Adrenal gland (tissue), 12 donors: ENCODE measurements around the gene PRKCH. TPM values are rescaled to one million over a fixed set of nuclear protein-coding genes. Genes with fewer than 3 reads are reported as not detected.

Source experiments
- DNase-seq, 7 donors: peaks; one replicate each; pipeline ENCODE4 v3.0.0-alpha.2; 2019 to 2020
- H3K27ac ChIP-seq, 5 donors: fragments of 200-600 bp; sonication (generic) in 4 of 5; 1 replicate in 3 of 5; 2 replicates in 2 of 5; pipeline versions ENCODE4 v1.5.1 to v1.8.0; 2016 to 2020; ENCODE audit warnings: mild to moderate bottlenecking in 1 of 5
- H3K27me3 ChIP-seq: fragments of 200-600 bp; 2 replicates; pipeline ENCODE4 v1.8.0; 2021
- H3K36me3 ChIP-seq, 2 donors: fragments of 200-600 bp; replicated peaks in 1 of 2; 1 replicate in 1 of 2; 2 replicates in 1 of 2; pipeline versions ENCODE4 v1.5.1 to v1.8.0; 2018 to 2022
- H3K4me1 ChIP-seq, 2 donors: fragments of 200-600 bp; replicated peaks in 1 of 2; 1 replicate in 1 of 2; 2 replicates in 1 of 2; pipeline versions ENCODE4 v1.5.1 to v1.8.0; 2018 to 2021
- H3K4me3 ChIP-seq, 4 donors: fragments of 200-600 bp; sonication (generic) in 3 of 4; one replicate each; pipeline ENCODE4 v1.5.1; 2016 to 2018
- H3K9me3 ChIP-seq, 3 donors: fragments of 200-600 bp; sonication (generic) in 1 of 3; replicated peaks in 1 of 3; 1 replicate in 2 of 3; 2 replicates in 1 of 3; pipeline versions ENCODE4 v1.5.1 to v1.8.0; 2016 to 2021
- CTCF ChIP-seq, 6 experiments: fragments of 450-650 bp in 4 of 6; fragments of 200-600 bp in 2 of 6; sonication (generic) in 1 of 6; IDR thresholded peaks; 1 replicate in 5 of 6; 2 replicates in 1 of 6; pipeline versions ENCODE4 v1.5.1 to v1.8.0; 2016 to 2021; ENCODE audit warnings: antibody characterized with exemption in 6 of 6, mild to moderate bottlenecking in 2 of 6, moderate library complexity in 1 of 6
- POLR2A ChIP-seq, 2 donors: fragments of 450-650 bp; IDR thresholded peaks; one replicate each; pipeline ENCODE4 v1.6.1; 2017; ENCODE audit warnings: antibody characterized with exemption in 2 of 2, mild to moderate bottlenecking in 2 of 2, moderate library complexity in 1 of 2
- WGBS, 4 donors: extraction: QIAGEN DNeasy Blood & Tissue Kit in 2 of 4; methylation state at CpG; one replicate each; pipeline versions ENCODE4 v1.1.5 to v1.1.7; 2013 to 2017; 5-methylcytosine and 5-hydroxymethylcytosine counted together
- intact Hi-C, 2 donors: fragments of 100-400 bp; cut with DNase I; formaldehyde crosslinking; loops; one replicate each; pipeline versions ENCODE4 v1.14.1 to v1.15.0; 2022 to 2023
- polyA plus RNA-seq, 3 donors: library from polyadenylated mRNA; stranded (reverse); fragments of 200-250 nt in 2 of 3; fragments of 350-450 nt in 1 of 3; fragmentation: Illumina TruSeq in 1 of 3; extraction: RNeasy Lipid Tissue Mini Kit (QIAGEN cat#74804) in 1 of 3; gene quantifications; one replicate each; pipeline ENCODE4 v1.2.3, GENCODE V29; 2013 to 2014
- total RNA-seq, 9 donors: library from RNA; depleted of rRNA in 4 of 9; stranded (reverse); fragments of >200 nt in 4 of 9; fragments of 120-200 nt in 1 of 9; fragmentation: NEBNext Ultra II Directional in 1 of 9; extraction: Animal tissue kit (Norgen Biotek cat#: 25700) in 1 of 9; gene quantifications; one replicate each; pipeline versions ENCODE4 v1.1.0 to v1.2.4, GENCODE V29; 2013 to 2023
- donor health status: healthy with polysubstance abuse.
- donor health status: Bipolar disorder and iron deficiency.
- donor health status: DM: yes; HTN: yes; CAD: no.
- donor health status: DM: no; HTN: no; CAD: no.
- donor health status: DM: no; HTN: no; CAD: no.
- donor health status: DM: yes; HTN: yes; CAD: no.

PRKCH gene
- total and polyA plus RNA-seq, 12 donors, result 7.8 to 28.1 (median 17.0) TPM

DNA sequence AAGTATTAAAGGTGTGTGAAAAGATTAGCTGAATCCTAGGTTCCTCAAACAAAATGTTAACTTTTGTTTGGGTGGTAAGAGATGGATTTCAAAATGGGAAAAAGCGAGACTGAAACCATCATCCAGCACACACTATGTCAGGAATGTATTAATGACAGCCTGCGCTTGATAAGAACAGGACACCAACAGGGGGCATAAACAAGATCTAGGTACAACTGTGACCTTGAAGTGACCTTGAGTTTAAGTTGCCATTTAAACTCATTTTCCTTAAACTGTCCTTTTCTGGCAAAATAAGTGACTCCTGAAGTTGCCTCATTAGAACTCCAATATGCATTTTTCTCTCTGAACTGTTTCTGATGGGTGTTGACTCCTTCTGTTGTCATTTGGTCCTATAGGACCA is 17.1 kb downstream of the PRKCH start:
- intact Hi-C loops, result no loop called here
- no peak overlapping the region for H3K27ac ChIP-seq
- H3K9me3 ChIP-seq, result no peaks in the 10 kb centered on the region
- 93 to 97% (median 94%) methylated on average over 2 of the region's 2 CpGs for WGBS, 4 donors
- H3K4me3 ChIP-seq, result no peak overlapping the region
- no peak for DNase-seq
- H3K4me1 ChIP-seq, result peaks cover 0 to 3% of the 10 kb centered on the region in 2 donors
- TF ChIP-seq CTCF (IDR thresholded peaks at IDR 0.05) (no peak), POLR2A (IDR thresholded peaks at IDR 0.05) (no peak)
- no peaks in the 10 kb centered on the region for H3K36me3 ChIP-seq
- no peaks in the 10 kb centered on the region for H3K27me3 ChIP-seq

DNA sequence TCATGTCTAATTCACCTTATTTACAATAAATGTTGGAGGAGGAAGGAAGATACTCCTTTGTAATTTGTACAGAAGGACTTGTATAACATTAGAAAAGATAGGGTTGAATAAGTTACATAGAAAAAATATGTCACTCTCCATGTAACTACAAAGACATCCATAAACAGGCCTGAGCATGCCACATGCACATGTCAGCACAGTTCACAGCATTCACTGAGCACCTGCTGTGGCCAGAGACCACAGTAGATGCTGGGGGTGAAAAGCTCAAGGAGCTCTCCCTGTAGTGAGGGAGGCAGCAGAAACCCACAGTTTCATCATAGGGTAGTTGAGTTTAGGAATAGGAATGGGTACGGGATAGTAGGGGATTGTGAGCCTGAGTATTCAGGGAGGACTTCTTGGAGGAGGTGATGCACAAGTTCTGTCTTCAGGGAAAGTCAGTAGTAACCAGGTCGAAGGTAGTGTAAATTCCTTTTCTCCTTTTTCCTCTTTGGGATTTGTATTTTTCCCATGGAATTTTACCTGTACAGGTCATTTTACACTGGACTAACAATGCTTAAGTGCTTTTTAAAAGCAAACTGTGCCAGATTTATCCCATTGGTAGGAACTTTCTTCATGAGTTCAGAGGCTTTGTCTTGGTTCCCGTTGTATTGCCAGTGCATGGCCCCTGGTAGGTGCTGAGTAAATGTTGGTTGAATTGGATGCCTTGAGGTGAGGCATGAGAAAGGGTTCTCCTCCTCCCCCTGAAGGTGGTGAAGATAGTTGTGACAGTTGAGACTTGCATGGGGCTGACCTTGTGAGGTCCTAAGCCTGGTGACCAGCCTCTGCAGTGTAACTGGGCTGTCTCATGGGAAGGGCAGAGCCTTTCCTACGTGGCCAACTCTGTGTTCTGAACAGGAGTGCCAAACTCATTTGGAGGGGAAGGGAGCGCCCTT is 20.2 kb downstream of the PRKCH start:
- H3K4me1 ChIP-seq, result peaks cover 0 to 9% of the 10 kb centered on the region in 2 donors
- TF ChIP-seq POLR2A (IDR thresholded peaks at IDR 0.05) (no peak), CTCF (IDR thresholded peaks at IDR 0.05) (no peak)
- no peaks in the 10 kb centered on the region for H3K9me3 ChIP-seq
- H3K36me3 ChIP-seq, result no peaks in the 10 kb centered on the region
- no peak overlapping the region for H3K4me3 ChIP-seq
- DNase-seq, result no peak
- H3K27me3 ChIP-seq, result no peaks in the 10 kb centered on the region
- H3K27ac ChIP-seq, result no peak overlapping the region
- intact Hi-C loops, result no loop called here
- WGBS, 4 donors, result 79 to 88% (median 83%) methylated on average over 5 of the region's 5 CpGs

GRCh38 chr14:61342486-61342885 is 21.1 kb downstream of the PRKCH start:
- intact Hi-C loops, result no loop called here
- TF ChIP-seq CTCF (IDR thresholded peaks at IDR 0.05) (no peak), POLR2A (IDR thresholded peaks at IDR 0.05) (no peak)
- Histone ChIP-seq H3K4me1 (peaks cover 0 to 9% of the 10 kb centered on the region in 2 donors), H3K36me3 (no peaks in the 10 kb centered on the region), H3K27ac (peak overlapping the region in 2 of 5 donors; percentile 14 to 58), H3K27me3 (no peaks in the 10 kb centered on the region), H3K9me3 (no peaks in the 10 kb centered on the region), H3K4me3 (no peak overlapping the region)
- WGBS, 4 donors, result 74 to 80% (median 77%) methylated on average over 5 of the region's 5 CpGs
- DNase-seq, result peak in 1 of 7 donors; percentile 23

GRCh38 chr14:61342932-61343331 is 21.6 kb downstream of the PRKCH start:
- Histone ChIP-seq H3K27ac (peak overlapping the region in 2 of 5 donors; percentile 14 to 58), H3K4me1 (peaks cover 0 to 9% of the 10 kb centered on the region in 2 donors), H3K27me3 (no peaks in the 10 kb centered on the region), H3K36me3 (no peaks in the 10 kb centered on the region), H3K9me3 (no peaks in the 10 kb centered on the region), H3K4me3 (no peak overlapping the region)
- TF ChIP-seq POLR2A (IDR thresholded peaks at IDR 0.05), result no peak
- TF ChIP-seq CTCF (IDR thresholded peaks at IDR 0.05), result no peak
- 55 to 77% (median 63%) methylated on average over 5 of the region's 5 CpGs for WGBS, 4 donors
- intact Hi-C loops, result no loop called here
- DNase-seq, result no peak
